A673 (cell line): ENCODE results near the gene RNF123. TPM values are rescaled to one million over a fixed set of nuclear protein-coding genes. Genes with fewer than 3 reads are reported as not detected.

ENCODE experiments used
- BruUV-seq: library from RNA; stranded (reverse); fragments of 400-500 nt; replicated peaks from 2 replicates; lab custom pipeline; 2021; lab: Mats Ljungman, UMichigan
- CTCF ChIA-PET: fragments of 300-600 bp; sonication (Branson Sonifier 250); formaldehyde crosslinking; loops from one replicate; lab custom pipeline; 2022; ENCODE audit warnings: antibody characterized with exemption; lab: Charles Lee
- POLR2A ChIA-PET: fragments of 300-600 bp; sonication (Branson Sonifier 250); formaldehyde crosslinking; loops from one replicate; lab custom pipeline; 2022; ENCODE audit warnings: antibody characterized with exemption; ENCODE audit not compliant: low non-redundant PET; lab: Charles Lee
- DNase-seq: peaks from one replicate; pipeline ENCODE4 v3.0.0-alpha.2; 2015; ENCODE audit warnings: low spot score
- H3K27ac ChIP-seq: fragments of 200-600 bp; sonication (generic); 2 replicates; pipeline ENCODE4 v1.5.1; 2016; ENCODE audit warnings: mixed run types, low read depth, mild to moderate bottlenecking, mixed read lengths, antibody characterized with exemption, low read length; ENCODE audit not compliant: poor library complexity, severe bottlenecking
- H3K27me3 ChIP-seq: fragments of 200-600 bp; sonication (generic); replicated peaks from 2 replicates; pipeline ENCODE4 v1.6.1; 2017; ENCODE audit warnings: mixed run types, low read depth, mild to moderate bottlenecking, mixed read lengths, antibody characterized with exemption, low read length; ENCODE audit not compliant: insufficient read depth, poor library complexity
- H3K36me3 ChIP-seq: fragments of 200-600 bp; sonication (generic); 2 replicates; pipeline ENCODE4 v1.6.1; 2016; ENCODE audit warnings: mixed run types, mild to moderate bottlenecking, mixed read lengths, antibody characterized with exemption, low read length; ENCODE audit not compliant: insufficient read depth, poor library complexity, severe bottlenecking
- H3K4me1 ChIP-seq: fragments of 200-600 bp; sonication (generic); 2 replicates; pipeline ENCODE4 v1.6.1; 2017; ENCODE audit warnings: mixed run types, mild to moderate bottlenecking, mixed read lengths, antibody characterized with exemption, low read length; ENCODE audit not compliant: insufficient read depth, poor library complexity, severe bottlenecking
- H3K4me3 ChIP-seq: fragments of 200-600 bp; sonication (generic); 2 replicates; pipeline ENCODE4 v1.5.1; 2016; ENCODE audit warnings: low read depth, mixed run types, mild to moderate bottlenecking, mixed read lengths, low read length; ENCODE audit not compliant: poor library complexity, severe bottlenecking
- H3K9me3 ChIP-seq: fragments of 200-600 bp; sonication (generic); 2 replicates; pipeline ENCODE4 v1.6.1; 2016; ENCODE audit warnings: mixed run types, low read depth, mild to moderate bottlenecking, mixed read lengths, antibody characterized with exemption, low read length; ENCODE audit not compliant: poor library complexity, severe bottlenecking
- CTCF ChIP-seq: fragments of 300-800, 200-600 bp; sonication (generic); conservative IDR thresholded peaks from 2 replicates; pipeline ENCODE4 v1.5.1; 2017; ENCODE audit warnings: low read depth, mild to moderate bottlenecking, antibody characterized with exemption, low read length, moderate library complexity, mixed read lengths
- EZH2 ChIP-seq: fragments of 200-600 bp; sonication (generic); IDR thresholded peaks from 2 replicates; pipeline ENCODE4 v1.6.1; 2017; ENCODE audit warnings: borderline replicate concordance, low read depth, mild to moderate bottlenecking, mixed read lengths, antibody characterized with exemption, low read length; ENCODE audit not compliant: poor library complexity, severe bottlenecking
- intact Hi-C: fragments of 100-400 bp; cut with micrococcal nuclease; formaldehyde crosslinking; loops from one replicate; pipeline ENCODE4 v1.10.0; 2022; ENCODE audit not compliant: unreplicated experiment
- total RNA-seq: library from RNA; stranded (reverse); gene quantifications from 2 replicates; pipeline ENCODE4 v1.2.3, GENCODE V29; 2021

The RNF123 gene
- total RNA-seq, 1 experiment from 2014 or later = 31.5 TPM

- ChIA-PET POLR2A (no interaction called here), CTCF (no interaction called here)
- H3K4me3 ChIP-seq = no peak overlapping the region
- no peak for DNase-seq
- TF ChIP-seq CTCF (no peak), EZH2 (no peak)
- H3K4me1 ChIP-seq = no peaks in the 10 kb centered on the region
- no peaks in the 10 kb centered on the region for H3K27me3 ChIP-seq
- H3K36me3 ChIP-seq = no peaks in the 10 kb centered on the region
- BruUV-seq = no TSS peak
- no peaks in the 10 kb centered on the region for H3K9me3 ChIP-seq
- H3K27ac ChIP-seq = no peak overlapping the region
- intact Hi-C loops = no loop called here
Measured at GRCh38 chr3:49647741-49648140, 41.6 kb upstream of the RNF123 start.

- intact Hi-C loops = no loop called here
- no TSS peak for BruUV-seq
- TF ChIP-seq CTCF = no peak
- no peak for TF ChIP-seq EZH2
- Histone ChIP-seq H3K36me3 (no peaks in the 10 kb centered on the region), H3K27me3 (no peaks in the 10 kb centered on the region), H3K4me1 (no peaks in the 10 kb centered on the region), H3K4me3 (no peak overlapping the region), H3K27ac (no peak overlapping the region), H3K9me3 (no peaks in the 10 kb centered on the region)
- POLR2A ChIA-PET = no interaction called here
- CTCF ChIA-PET = no interaction called here
- DNase-seq = no peak
Measured at GRCh38 chr3:49648354-49649019, 40.9 kb upstream of the RNF123 start.

DNA sequence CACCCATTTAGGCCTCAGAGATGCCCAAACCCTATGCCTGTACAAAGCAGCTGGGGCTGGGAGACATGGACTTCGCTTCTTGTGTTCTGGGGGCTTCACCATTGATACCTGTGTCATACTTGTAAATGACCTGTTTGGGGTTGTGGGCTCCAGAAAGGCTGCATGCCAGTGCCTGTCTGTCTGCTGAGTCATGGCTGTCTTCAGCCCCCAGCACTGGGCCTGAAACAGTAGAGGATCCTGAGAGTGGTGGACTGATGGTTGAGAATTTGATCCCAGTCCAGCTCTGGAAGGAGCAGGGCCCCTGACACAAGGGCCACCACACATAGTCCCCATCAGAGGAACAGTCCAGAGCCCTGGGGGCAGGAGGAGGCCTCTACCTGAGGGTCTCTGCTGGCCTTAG is 39.8 kb upstream of the RNF123 start:
- H3K27me3 ChIP-seq = no peaks in the 10 kb centered on the region
- no peak overlapping the region for H3K27ac ChIP-seq
- CTCF ChIA-PET = no interaction called here
- intact Hi-C loops = no loop called here
- H3K4me3 ChIP-seq = no peak overlapping the region
- no peak for TF ChIP-seq CTCF
- TF ChIP-seq EZH2 = no peak
- no peak for DNase-seq
- no peaks in the 10 kb centered on the region for H3K9me3 ChIP-seq
- no TSS peak for BruUV-seq
- POLR2A ChIA-PET = no interaction called here
- no peaks in the 10 kb centered on the region for H3K36me3 ChIP-seq
- H3K4me1 ChIP-seq = no peaks in the 10 kb centered on the region
